ENCODE results near the gene GPER1.

GRCh38 chr7:1086588-1087464, 1.1 kb upstream of the GPER1 start:
- TF ChIP-seq CTCF (conservative IDR thresholded peaks at IDR 0.05; ENCODE audit: low read depth in 2 of 2) (peak; percentile 81 to 83), EZH2phosphoT487 (IDR thresholded peaks at IDR 0.05; ENCODE audit: unreplicated experiment) (no peak)
